GM12878 (cell line): Measurements from ENCODE around the gene LRP8. TPM values are rescaled to one million over a fixed set of nuclear protein-coding genes. Genes with fewer than 3 reads are reported as not detected.

Source experiments
- ATAC-seq: fragments of 200-7000 bp; cut with Tn5 transposase; 3 replicates; pipeline ENCODE4 v1.9.1; 2020; ENCODE audit warnings: mild to moderate bottlenecking, moderate library complexity
- BruUV-seq: library from RNA; stranded (reverse); fragments of 400-500 nt; replicated peaks from 2 replicates; lab custom pipeline; 2021; lab: Mats Ljungman, UMichigan
- CTCF ChIA-PET: fragments of 300-600 bp; sonication (Branson Sonifier 250); formaldehyde crosslinking; extraction: SDS; loops from one replicate; lab custom pipeline; 2021; ENCODE audit warnings: inconsistent platforms; lab: Yijun Ruan, JAX
- POLR2A ChIA-PET: fragments of 350-600 bp; formaldehyde crosslinking; extraction: SDS; loops from one replicate; lab custom pipeline; 2021; ENCODE audit warnings: inconsistent platforms; lab: Charles Lee
- RAD21 ChIA-PET: fragments of 300-600 bp; sonication (Branson Sonifier 250); formaldehyde crosslinking; loops from one replicate; lab custom pipeline; 2023; ENCODE audit warnings: antibody characterized with exemption; ENCODE audit not compliant: unreplicated experiment; lab: Charles Lee
- SMC1A ChIA-PET: fragments of 300-600 bp; sonication (Branson Sonifier 250); formaldehyde crosslinking; loops from one replicate; lab custom pipeline; 2023; ENCODE audit not compliant: unreplicated experiment, uncharacterized antibody; lab: Charles Lee
- DNase-seq: peaks from one replicate; pipeline ENCODE4 v3.0.0-alpha.2; 2011; ENCODE audit warnings: low read depth, low spot score
- FAIRE-seq: peaks from 3 replicates; lab custom pipeline; 2011; peaks lifted over from hg19 to GRCh38; lab: Jason Lieb, UNC
- H2AFZ ChIP-seq: 2 replicates; pipeline ENCODE4 v1.6.0; 2011; ENCODE audit warnings: low read depth, low read length, control low read depth; ENCODE audit not compliant: control insufficient read depth
- H3K27ac ChIP-seq: 2 replicates; pipeline ENCODE4 v1.5.1; 2011; ENCODE audit warnings: control low read depth; ENCODE audit not compliant: control insufficient read depth, insufficient read depth
- H3K27me3 ChIP-seq, 2 experiments: replicated peaks in 1 of 2; 2 replicates each; pipeline versions ENCODE4 v1.6.0 to v1.6.1; 2011; ENCODE audit warnings: low read length in 1 of 2; ENCODE audit not compliant: control insufficient read depth in 2 of 2, insufficient read depth in 2 of 2
- H3K36me3 ChIP-seq, 2 experiments: 2 replicates each; pipeline ENCODE4 v1.5.1; 2011; ENCODE audit warnings: low read length in 1 of 2; ENCODE audit not compliant: control insufficient read depth in 2 of 2, insufficient read depth in 2 of 2
- H3K4me1 ChIP-seq: 2 replicates; pipeline ENCODE4 v1.6.1; 2011; ENCODE audit warnings: mild to moderate bottlenecking, low read length, moderate library complexity, mixed read lengths; ENCODE audit not compliant: control insufficient read depth, insufficient read depth
- H3K4me2 ChIP-seq: 2 replicates; pipeline ENCODE4 v1.6.0; 2011; ENCODE audit warnings: control low read depth; ENCODE audit not compliant: control insufficient read depth, insufficient read depth
- H3K4me3 ChIP-seq: fragments of 200-600 bp; sonication (generic); 2 replicates; pipeline ENCODE4 v1.5.1; 2016
- H3K79me2 ChIP-seq: 2 replicates; pipeline ENCODE4 v1.6.0; 2011; ENCODE audit warnings: low read length; ENCODE audit not compliant: control insufficient read depth, insufficient read depth
- H3K9ac ChIP-seq: 2 replicates; pipeline ENCODE4 v1.8.0; 2011; ENCODE audit warnings: low read length, control low read depth, mixed read lengths; ENCODE audit not compliant: control insufficient read depth, insufficient read depth
- H3K9me3 ChIP-seq: replicated peaks from 3 replicates; pipeline ENCODE4 v1.5.1; 2011; ENCODE audit warnings: mild to moderate bottlenecking, low read length; ENCODE audit not compliant: control insufficient read depth, insufficient read depth
- H4K20me1 ChIP-seq: 2 replicates; pipeline ENCODE4 v1.6.0; 2011; ENCODE audit not compliant: control insufficient read depth, insufficient read depth
- ATF3 ChIP-seq: IDR thresholded peaks from 2 replicates; pipeline ENCODE4 v1.6.1; 2011; ENCODE audit warnings: low read depth, mild to moderate bottlenecking, low read length, moderate library complexity, borderline replicate concordance; ENCODE audit errors: extremely low read depth
- CBFB ChIP-seq: IDR thresholded peaks from 2 replicates; pipeline ENCODE4 v1.6.1; 2016; ENCODE audit warnings: antibody characterized with exemption, low read depth
- CBX5 ChIP-seq: sonication (generic); IDR thresholded peaks from 2 replicates; pipeline ENCODE4 v1.6.1; 2016; ENCODE audit warnings: low read depth, moderate library complexity, mild to moderate bottlenecking, inconsistent platforms
- EP300 ChIP-seq, 2 experiments: fragments of 150-350 bp in 1 of 2; IDR thresholded peaks; 2 replicates each; pipeline ENCODE4 v1.6.1; 2011 to 2012; ENCODE audit warnings: low read depth in 2 of 2, low read length in 2 of 2, borderline replicate concordance in 1 of 2, improper control_type of control experiment in 1 of 2, inconsistent platforms in 1 of 2; ENCODE audit not compliant: control insufficient read depth in 1 of 2
- ETV6 ChIP-seq, 2 experiments: fragments of 450-650 bp in 1 of 2; IDR thresholded peaks in 1 of 2; conservative IDR thresholded peaks in 1 of 2; 2 replicates each; pipeline ENCODE4 v1.6.1; 2014; ENCODE audit warnings: antibody characterized with exemption in 1 of 2, borderline replicate concordance in 1 of 2, low read depth in 1 of 2, mild to moderate bottlenecking in 1 of 2, moderate library complexity in 1 of 2
- HCFC1 ChIP-seq: fragments of 150-350 bp; IDR thresholded peaks from 2 replicates; pipeline ENCODE4 v1.6.1; 2014; ENCODE audit warnings: low read length
- MLLT1 ChIP-seq: fragments of 450-650 bp; IDR thresholded peaks from 2 replicates; pipeline ENCODE4 v1.6.1; 2016; ENCODE audit warnings: mild to moderate bottlenecking
- NR2C1 ChIP-seq: fragments of 450-650 bp; IDR thresholded peaks from 2 replicates; pipeline ENCODE4 v1.6.1; 2017; ENCODE audit warnings: antibody characterized with exemption, mild to moderate bottlenecking, moderate library complexity
- POU2F2 ChIP-seq: IDR thresholded peaks from 3 replicates; pipeline ENCODE4 v1.6.1; 2011; ENCODE audit warnings: low read depth, mild to moderate bottlenecking, low read length, borderline replicate concordance
- TCF3 ChIP-seq: IDR thresholded peaks from 2 replicates; pipeline ENCODE4 v1.6.1; 2012; ENCODE audit warnings: low read depth, mild to moderate bottlenecking, low read length, borderline replicate concordance; ENCODE audit not compliant: insufficient read depth
- WGBS: methylation state at CpG from one replicate; pipeline ENCODE4 v1.1.6; 2016; ENCODE audit warnings: low lambda C conversion rate; ENCODE audit not compliant: insufficient replicate concordance, insufficient coverage; ENCODE audit errors: missing lambda C conversion rate; 5-methylcytosine and 5-hydroxymethylcytosine counted together
- in situ Hi-C: fragments of 300-500 bp; cut with MboI; formaldehyde crosslinking; loops from 9 replicates; pipeline ENCODE4 v1.14.3; 2018; ENCODE audit warnings: mixed read lengths
- intact Hi-C: fragments of 100-400 bp; cut with micrococcal nuclease; formaldehyde crosslinking; loops from one replicate; pipeline ENCODE4 v1.14.2; 2022; ENCODE audit not compliant: unreplicated experiment
- polyA plus RNA-seq, 11 experiments: library from polyadenylated mRNA; depleted of rRNA in 4 of 11; unstranded in 6 of 11; stranded (reverse) in 5 of 11; fragments of >200 nt; fragmentation: Nextera tagmentation in 4 of 11; fragmentation: Illumina TruSeq in 1 of 11; extraction: Ambion mirVana in 4 of 11; extraction: Trizol in 1 of 11; gene quantifications; 1 replicate in 1 of 11; 2 replicates in 10 of 11; pipeline versions ENCODE4 v1.2.1 to v1.2.3, GENCODE V29; 2011 to 2016; ENCODE audit warnings: inconsistent platforms in 2 of 11, missing spikeins in 2 of 11, low read depth in 1 of 11
- total RNA-seq, 4 experiments: library from RNA; depleted of rRNA in 3 of 4; stranded (reverse); fragments of >200 nt in 3 of 4; fragmentation: Illumina TruSeq in 1 of 4; extraction: Trizol in 1 of 4; gene quantifications; 2 replicates each; pipeline versions ENCODE4 v1.2.1 to v1.2.3, GENCODE V29; 2013 to 2021
- TF ChIP-seq, protein P1 (sequence below): IDR thresholded peaks from 2 replicates; pipeline ENCODE4 v1.6.1; 2012; ENCODE audit warnings: mild to moderate bottlenecking, low read depth, low read length
- TF ChIP-seq, protein P2 (sequence below): fragments of 450-650 bp; IDR thresholded peaks from 2 replicates; pipeline ENCODE4 v1.6.1; 2014; ENCODE audit warnings: mild to moderate bottlenecking
- TF ChIP-seq, protein P3 (sequence below): IDR thresholded peaks from 2 replicates; pipeline ENCODE4 v1.6.1; 2012; ENCODE audit warnings: low read depth, low read length, improper control_type of control experiment
- TF ChIP-seq, protein P4 (sequence below): fragments of 450-650 bp; IDR thresholded peaks from 2 replicates; pipeline ENCODE4 v1.6.1; 2017; ENCODE audit warnings: borderline replicate concordance

LRP8 gene
- total and polyA plus RNA-seq, 10 of the 15 experiments (the other 5 are each of a cell fraction or from before 2014, with no cell fraction given): 2.8 to 40.5 (median 22.3) TPM

DNA sequence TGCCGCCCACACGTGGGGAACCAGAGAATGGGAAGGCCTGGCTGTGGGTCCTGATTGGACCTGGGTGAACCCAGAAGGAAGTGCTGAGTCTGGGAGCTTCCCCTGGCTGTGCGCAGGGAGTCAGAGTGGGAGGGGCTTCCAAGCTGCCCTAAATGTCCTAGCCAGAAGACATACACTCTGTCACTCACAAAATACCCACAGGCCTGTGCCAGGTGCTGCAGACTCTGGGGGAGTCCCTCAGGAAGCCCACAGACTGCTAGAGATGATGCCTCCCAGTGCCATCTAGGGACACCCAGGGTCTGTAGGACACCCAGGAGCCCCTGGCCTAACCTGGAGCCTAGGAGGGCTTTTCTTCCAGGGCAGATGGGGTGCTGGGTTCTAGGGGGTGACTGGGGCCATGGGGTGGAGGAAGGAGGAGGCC lies 33.7 kb upstream of the LRP8 start (continued):
- TF ChIP-seq, protein P1, sequence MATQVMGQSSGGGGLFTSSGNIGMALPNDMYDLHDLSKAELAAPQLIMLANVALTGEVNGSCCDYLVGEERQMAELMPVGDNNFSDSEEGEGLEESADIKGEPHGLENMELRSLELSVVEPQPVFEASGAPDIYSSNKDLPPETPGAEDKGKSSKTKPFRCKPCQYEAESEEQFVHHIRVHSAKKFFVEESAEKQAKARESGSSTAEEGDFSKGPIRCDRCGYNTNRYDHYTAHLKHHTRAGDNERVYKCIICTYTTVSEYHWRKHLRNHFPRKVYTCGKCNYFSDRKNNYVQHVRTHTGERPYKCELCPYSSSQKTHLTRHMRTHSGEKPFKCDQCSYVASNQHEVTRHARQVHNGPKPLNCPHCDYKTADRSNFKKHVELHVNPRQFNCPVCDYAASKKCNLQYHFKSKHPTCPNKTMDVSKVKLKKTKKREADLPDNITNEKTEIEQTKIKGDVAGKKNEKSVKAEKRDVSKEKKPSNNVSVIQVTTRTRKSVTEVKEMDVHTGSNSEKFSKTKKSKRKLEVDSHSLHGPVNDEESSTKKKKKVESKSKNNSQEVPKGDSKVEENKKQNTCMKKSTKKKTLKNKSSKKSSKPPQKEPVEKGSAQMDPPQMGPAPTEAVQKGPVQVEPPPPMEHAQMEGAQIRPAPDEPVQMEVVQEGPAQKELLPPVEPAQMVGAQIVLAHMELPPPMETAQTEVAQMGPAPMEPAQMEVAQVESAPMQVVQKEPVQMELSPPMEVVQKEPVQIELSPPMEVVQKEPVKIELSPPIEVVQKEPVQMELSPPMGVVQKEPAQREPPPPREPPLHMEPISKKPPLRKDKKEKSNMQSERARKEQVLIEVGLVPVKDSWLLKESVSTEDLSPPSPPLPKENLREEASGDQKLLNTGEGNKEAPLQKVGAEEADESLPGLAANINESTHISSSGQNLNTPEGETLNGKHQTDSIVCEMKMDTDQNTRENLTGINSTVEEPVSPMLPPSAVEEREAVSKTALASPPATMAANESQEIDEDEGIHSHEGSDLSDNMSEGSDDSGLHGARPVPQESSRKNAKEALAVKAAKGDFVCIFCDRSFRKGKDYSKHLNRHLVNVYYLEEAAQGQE: no peak
- TF ChIP-seq, protein P2, sequence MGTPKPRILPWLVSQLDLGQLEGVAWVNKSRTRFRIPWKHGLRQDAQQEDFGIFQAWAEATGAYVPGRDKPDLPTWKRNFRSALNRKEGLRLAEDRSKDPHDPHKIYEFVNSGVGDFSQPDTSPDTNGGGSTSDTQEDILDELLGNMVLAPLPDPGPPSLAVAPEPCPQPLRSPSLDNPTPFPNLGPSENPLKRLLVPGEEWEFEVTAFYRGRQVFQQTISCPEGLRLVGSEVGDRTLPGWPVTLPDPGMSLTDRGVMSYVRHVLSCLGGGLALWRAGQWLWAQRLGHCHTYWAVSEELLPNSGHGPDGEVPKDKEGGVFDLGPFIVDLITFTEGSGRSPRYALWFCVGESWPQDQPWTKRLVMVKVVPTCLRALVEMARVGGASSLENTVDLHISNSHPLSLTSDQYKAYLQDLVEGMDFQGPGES: no peak
- TF ChIP-seq, protein P3, sequence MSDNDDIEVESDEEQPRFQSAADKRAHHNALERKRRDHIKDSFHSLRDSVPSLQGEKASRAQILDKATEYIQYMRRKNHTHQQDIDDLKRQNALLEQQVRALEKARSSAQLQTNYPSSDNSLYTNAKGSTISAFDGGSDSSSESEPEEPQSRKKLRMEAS: no peak

DNA sequence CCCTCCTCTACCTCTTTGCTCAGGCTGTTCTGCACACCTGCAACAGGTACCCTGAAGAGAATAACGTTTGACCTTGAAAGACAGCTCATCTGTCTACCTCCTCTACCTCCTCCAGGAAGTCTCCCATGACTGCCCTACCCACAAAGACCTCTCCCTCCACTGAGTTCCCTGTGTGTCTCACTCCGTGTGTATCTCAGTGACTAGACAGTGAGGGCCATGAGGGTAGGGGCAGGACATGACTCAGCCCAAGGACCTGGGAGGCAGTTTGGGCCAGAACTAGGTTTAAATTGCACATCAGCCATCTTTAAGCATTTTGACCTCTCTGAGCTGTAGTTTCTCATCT lies 32.0 kb upstream of the LRP8 start:
- no TSS peak for BruUV-seq
- Histone ChIP-seq H3K79me2 (no peaks in the 10 kb centered on the region), H4K20me1 (no peaks in the 10 kb centered on the region), H3K27ac (no peak overlapping the region), H2AFZ (no peak overlapping the region), H3K9me3 (no peaks in the 10 kb centered on the region), H3K4me3 (no peak overlapping the region), H3K9ac (no peak overlapping the region), H3K4me1 (no peaks in the 10 kb centered on the region), H3K27me3 (no peaks in the 10 kb centered on the region; a peak in 1 of 4 replicates), H3K4me2 (no peak overlapping the region), H3K36me3 (no peaks in the 10 kb centered on the region)
- ATAC-seq (no peak), FAIRE-seq (no peak), DNase-seq (no peak)
- in situ Hi-C loops: no loop called here
- 4% methylated on average over 2 of the region's 2 CpGs for whole genome bisulfite sequencing
- SMC1A ChIA-PET: interaction anchor here (1.9 to 2.5 kb wide), 2 partner anchors 8 to 33 kb away, joined by 5 to 9 read pairs; no protein-coding TSS in a partner anchor
- intact Hi-C loops: no loop called here
- RAD21 ChIA-PET: no interaction called here
- POLR2A ChIA-PET: no interaction called here
- CTCF ChIA-PET: interaction anchor here (0.6 kb wide), 1 partner anchor 34 kb away, joined by 3 read pairs; no protein-coding TSS in a partner anchor
- TF ChIP-seq EP300 (IDR thresholded peaks at IDR 0.05; ENCODE audit: borderline replicate concordance in 1 of 2, control insufficient read depth in 1 of 2, low read depth in 2 of 2, low read length in 2 of 2) (no peak), CBFB (no peak), ATF3 (no peak), POU2F2 (no peak), CBX5 (no peak), HCFC1 (no peak), MLLT1 (no peak), NR2C1 (no peak), TCF3 (no peak), ETV6 (conservative IDR thresholded peaks at IDR 0.05 in 1 of 2, IDR thresholded peaks at IDR 0.05 in 1 of 2; ENCODE audit: borderline replicate concordance in 1 of 2, low read depth in 1 of 2) (no peak)
- TF ChIP-seq, protein P4, sequence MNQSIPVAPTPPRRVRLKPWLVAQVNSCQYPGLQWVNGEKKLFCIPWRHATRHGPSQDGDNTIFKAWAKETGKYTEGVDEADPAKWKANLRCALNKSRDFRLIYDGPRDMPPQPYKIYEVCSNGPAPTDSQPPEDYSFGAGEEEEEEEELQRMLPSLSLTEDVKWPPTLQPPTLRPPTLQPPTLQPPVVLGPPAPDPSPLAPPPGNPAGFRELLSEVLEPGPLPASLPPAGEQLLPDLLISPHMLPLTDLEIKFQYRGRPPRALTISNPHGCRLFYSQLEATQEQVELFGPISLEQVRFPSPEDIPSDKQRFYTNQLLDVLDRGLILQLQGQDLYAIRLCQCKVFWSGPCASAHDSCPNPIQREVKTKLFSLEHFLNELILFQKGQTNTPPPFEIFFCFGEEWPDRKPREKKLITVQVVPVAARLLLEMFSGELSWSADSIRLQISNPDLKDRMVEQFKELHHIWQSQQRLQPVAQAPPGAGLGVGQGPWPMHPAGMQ: no peak
